GM20431 (cell line): ENCODE measurements around the gene PRPF6.

Experiments
- in situ Hi-C: fragments of 300-500 bp; cut with MseI, MboI; formaldehyde crosslinking; loops from one replicate; pipeline ENCODE4 v1.15.0; 2020; ENCODE audit warnings: low sequenced_read_pairs; ENCODE audit not compliant: unreplicated experiment

The PRPF6 gene

GRCh38 chr20:64055893-64056638, 75.1 kb downstream of the PRPF6 start:
- in situ Hi-C loops: no loop called here

GRCh38 chr20:64056639-64056888, 75.6 kb downstream of the PRPF6 start:
- in situ Hi-C loops: no loop called here

GRCh38 chr20:64056889-64057627, 76.1 kb downstream of the PRPF6 start:
- in situ Hi-C loops: no loop called here

GRCh38 chr20:64057628-64058498, 76.9 kb downstream of the PRPF6 start:
- in situ Hi-C loops: no loop called here

DNA sequence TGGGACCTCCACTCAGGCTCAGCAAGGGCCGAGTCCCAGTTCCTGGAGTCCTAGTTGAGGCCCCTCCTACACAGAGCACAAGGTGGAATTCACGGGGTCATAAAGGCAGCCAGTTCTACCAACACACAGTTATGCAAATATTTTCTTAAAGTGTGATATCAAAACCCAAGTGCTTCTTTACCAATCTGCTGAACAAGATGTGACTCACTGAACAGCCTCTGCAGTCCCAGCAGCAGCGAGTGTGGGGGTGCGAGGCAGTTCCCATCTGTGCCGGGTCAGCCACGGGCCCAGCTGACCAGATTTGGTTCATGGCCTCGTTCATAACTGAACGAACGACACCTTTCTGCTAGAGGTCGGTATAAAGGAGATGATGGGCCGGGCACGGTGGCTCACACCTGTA, 77.6 kb downstream of the PRPF6 start:
- in situ Hi-C loops: no loop called here

DNA sequence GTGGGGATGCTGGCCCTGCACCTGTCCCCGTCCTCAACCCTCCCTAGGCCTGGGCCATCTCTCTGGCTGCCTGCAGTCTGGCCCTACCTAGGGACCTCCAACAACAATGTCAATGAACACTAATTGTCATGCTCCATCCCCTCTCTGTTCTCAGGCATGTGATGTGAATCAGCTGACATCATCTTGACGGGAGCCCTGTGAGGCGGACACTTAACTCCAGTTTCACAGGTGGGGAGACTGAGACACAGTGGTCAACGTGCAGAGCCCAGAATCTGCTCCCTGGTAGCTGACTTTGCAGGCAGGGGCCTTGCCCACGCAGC, 81.3 kb downstream of the PRPF6 start:
- in situ Hi-C loops: no loop called here

DNA sequence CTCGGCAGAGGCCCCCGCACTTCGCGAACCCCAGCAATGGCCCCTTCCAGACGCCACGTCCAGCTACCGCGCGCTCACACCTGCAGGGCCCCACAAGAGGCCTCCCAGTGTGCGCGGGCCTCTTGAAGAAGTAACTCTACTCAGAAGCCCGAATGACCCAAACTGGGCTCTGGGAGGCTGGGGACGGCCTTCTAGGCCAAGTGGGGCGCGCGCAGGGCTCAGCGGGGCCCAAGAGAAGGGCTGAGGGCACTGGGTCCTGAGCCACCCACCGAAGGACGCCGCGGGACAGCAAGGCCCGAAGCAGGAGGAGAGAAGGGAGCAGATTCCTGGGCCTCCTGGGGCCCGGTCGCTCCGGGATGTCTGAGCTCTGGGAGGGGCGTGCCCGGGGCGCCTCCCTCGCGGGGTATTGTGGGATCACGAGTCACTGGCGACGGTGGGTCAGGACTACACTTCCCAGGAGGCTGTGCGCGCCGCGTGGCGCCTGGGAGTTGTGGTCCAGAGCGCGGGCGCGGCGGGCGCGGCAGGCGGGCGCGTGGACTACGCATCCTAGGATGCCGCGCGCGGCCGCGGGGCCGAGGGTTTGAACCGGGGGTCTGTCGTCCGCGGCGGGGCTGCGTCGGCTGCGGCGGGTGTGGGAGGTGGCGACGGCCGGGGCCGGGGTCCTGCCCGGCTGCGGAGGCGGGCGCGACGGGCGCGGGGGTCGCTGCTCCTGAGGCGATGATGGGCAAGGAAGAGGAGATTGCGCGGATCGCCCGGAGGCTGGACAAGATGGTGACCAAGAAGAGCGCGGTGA, 81.9 kb downstream of the PRPF6 start, which contains the start of gene TCEA2:
TCEA2 (plus strand) TSS at position 603 of the 793 bp plus-strand sequence; CDS start at position 718, 115 bp downstream.
- in situ Hi-C loops: no loop called here

- in situ Hi-C loops: no loop called here
These were observed 82.6 kb downstream of the PRPF6 start for GRCh38 chr20:64063389-64064144.

GRCh38 chr20:64064145-64064698, 83.3 kb downstream of the PRPF6 start:
- in situ Hi-C loops: no loop called here

DNA sequence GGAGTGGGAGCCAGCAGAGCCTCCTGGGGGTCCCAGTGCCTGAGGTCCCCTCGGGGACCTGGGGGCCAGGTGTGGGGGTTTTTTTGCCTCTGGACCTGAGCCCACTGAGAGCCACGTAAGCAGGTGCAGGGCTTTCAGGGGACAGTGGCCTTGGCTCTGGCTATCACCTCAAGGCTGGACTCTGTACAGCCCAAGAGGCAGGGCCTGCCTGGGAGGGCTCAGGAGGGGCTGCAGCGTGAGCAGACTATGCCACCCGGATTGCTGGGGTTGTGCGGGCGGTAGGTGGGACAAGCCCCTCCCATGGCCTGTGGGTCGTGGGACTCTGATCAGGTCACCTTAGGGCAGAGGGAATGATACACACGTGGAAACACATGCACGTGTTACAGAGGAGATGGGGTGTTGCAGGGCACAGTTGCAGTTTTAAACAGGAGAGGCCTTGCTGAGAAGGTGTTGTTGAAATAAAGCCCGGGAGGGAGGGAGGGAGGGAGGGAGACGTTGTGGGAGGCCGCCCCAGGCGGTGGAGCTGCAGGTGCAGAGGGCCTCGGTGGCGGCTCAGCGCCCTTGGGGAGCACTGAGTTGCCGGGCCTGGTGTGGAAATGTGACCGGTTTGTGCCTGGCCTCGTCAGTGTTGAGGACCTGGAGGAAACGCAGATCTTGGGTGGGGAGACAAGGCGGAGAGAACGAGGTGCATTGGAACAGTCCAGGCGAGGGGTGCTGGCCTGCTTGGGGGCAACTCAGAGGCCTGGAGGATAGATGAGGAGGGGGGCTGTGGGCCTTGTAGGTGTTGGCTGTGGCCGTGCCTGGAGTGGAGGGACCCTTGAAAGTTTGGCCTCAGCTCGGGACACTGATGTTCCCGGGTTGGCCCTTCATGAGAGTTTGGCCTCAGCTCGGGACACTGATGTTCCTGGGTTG, 84.4 kb downstream of the PRPF6 start:
- in situ Hi-C loops: no loop called here

GRCh38 chr20:64065974-64066343, 85.0 kb downstream of the PRPF6 start:
- in situ Hi-C loops: no loop called here

DNA sequence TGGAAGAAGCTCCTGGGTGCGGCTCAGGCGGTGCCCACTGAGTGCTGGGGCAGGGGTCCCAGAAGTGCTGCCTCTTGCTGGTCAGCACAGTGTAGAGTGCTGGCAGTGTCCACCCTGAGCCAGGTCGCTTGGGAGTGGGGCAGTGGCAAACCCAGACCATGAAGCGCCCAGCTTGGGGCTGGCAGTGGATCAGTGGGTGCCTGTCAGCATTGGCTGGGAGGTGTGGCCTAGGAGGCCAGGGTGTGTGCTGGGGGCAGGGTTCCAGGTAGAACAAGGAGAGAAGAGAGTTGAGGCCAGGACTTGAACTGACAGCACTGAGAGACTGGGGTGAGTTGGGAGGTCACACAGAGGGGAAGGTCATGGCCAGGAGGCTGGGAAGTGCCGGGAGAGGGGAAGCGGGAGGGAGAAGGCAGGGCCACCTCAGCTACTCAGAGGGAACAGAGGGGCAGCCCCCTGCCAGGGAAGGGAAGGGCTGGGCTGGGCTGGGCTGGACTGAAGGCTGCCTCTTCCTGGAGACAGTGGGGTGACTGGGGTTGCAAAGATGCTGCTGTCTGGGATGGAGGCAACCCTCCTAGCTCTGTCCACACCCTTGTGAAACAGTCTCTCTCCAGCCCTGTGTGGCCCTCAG, 86.2 kb downstream of the PRPF6 start:
- in situ Hi-C loops: no loop called here

GRCh38 chr20:64067733-64068307, 86.9 kb downstream of the PRPF6 start:
- in situ Hi-C loops: no loop called here

- in situ Hi-C loops: no loop called here
These were observed 87.7 kb downstream of the PRPF6 start for GRCh38 chr20:64068386-64069208.

GRCh38 chr20:64069209-64069613, 88.3 kb downstream of the PRPF6 start:
- in situ Hi-C loops: no loop called here

- in situ Hi-C loops: no loop called here
These were observed 88.8 kb downstream of the PRPF6 start for GRCh38 chr20:64069614-64070243.
